NB4 (cell line): Measurements from ENCODE around the gene NCLN.

ENCODE experiments used
- CTCF ChIP-seq: IDR thresholded peaks from one replicate; pipeline ENCODE4 v1.5.1; 2012; ENCODE audit warnings: low read depth, low read length
- MYC ChIP-seq: IDR thresholded peaks from 2 replicates; pipeline ENCODE4 v1.6.1; 2011; ENCODE audit warnings: low read depth, low read length
- POLR2A ChIP-seq: IDR thresholded peaks from 2 replicates; pipeline ENCODE4 v1.6.1; 2011; ENCODE audit warnings: mild to moderate bottlenecking; ENCODE audit not compliant: insufficient read length; ENCODE audit errors: extremely low read depth
- TF ChIP-seq, protein P1 (sequence below): IDR thresholded peaks from 2 replicates; pipeline ENCODE4 v1.6.1; 2011; ENCODE audit warnings: low read depth, low read length

- TF ChIP-seq, protein P1, sequence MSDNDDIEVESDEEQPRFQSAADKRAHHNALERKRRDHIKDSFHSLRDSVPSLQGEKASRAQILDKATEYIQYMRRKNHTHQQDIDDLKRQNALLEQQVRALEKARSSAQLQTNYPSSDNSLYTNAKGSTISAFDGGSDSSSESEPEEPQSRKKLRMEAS: no peak
- TF ChIP-seq CTCF (no peak), POLR2A (no peak), MYC (no peak)
Observed at GRCh38 chr19:3224346-3225168, 38.8 kb downstream of the NCLN start, which contains the start of gene CELF5.
